BJ (cell line): ENCODE measurements around the gene PARM1. TPM values are rescaled to one million over a fixed set of nuclear protein-coding genes. Genes with fewer than 3 reads are reported as not detected.

ENCODE experiments used
- CTCF ChIA-PET: fragments of 350-600 bp; formaldehyde crosslinking; extraction: SDS; loops from one replicate; lab custom pipeline; 2021; ENCODE audit warnings: antibody characterized with exemption, inconsistent platforms; lab: Yijun Ruan, JAX
- POLR2A ChIA-PET: fragments of 300-600 bp; sonication (Branson Sonifier 250); formaldehyde crosslinking; extraction: SDS; loops from one replicate; lab custom pipeline; 2021; ENCODE audit warnings: antibody characterized with exemption; lab: Charles Lee
- DNase-seq: peaks from one replicate; pipeline ENCODE4 v3.0.0-alpha.2; 2011; ENCODE audit warnings: low read depth
- H3K27me3 ChIP-seq: 2 replicates; pipeline ENCODE4 v1.6.0; 2011; ENCODE audit warnings: low read length; ENCODE audit not compliant: control insufficient read depth, insufficient read depth
- H3K36me3 ChIP-seq: 2 replicates; pipeline ENCODE4 v1.5.1; 2011; ENCODE audit warnings: low read length; ENCODE audit not compliant: control insufficient read depth, insufficient read depth
- H3K4me3 ChIP-seq: 2 replicates; pipeline ENCODE4 v1.5.1; 2011; ENCODE audit warnings: low read depth, mild to moderate bottlenecking, control low read depth, low read length
- polyA plus RNA-seq: library from polyadenylated mRNA; depleted of rRNA; stranded (reverse); fragments of >200 nt; gene quantifications from 2 replicates; pipeline ENCODE4 v1.2.3, GENCODE V29; 2011
- TF ChIP-seq, protein P1 (sequence below): IDR thresholded peaks from 2 replicates; pipeline ENCODE4 v1.5.1; 2011; ENCODE audit warnings: low read depth, mild to moderate bottlenecking, control low read depth, inconsistent platforms, low read length, moderate library complexity; ENCODE audit not compliant: insufficient read depth

Gene PARM1
- polyA plus RNA-seq, 1 experiment = 0.01 TPM

DNA sequence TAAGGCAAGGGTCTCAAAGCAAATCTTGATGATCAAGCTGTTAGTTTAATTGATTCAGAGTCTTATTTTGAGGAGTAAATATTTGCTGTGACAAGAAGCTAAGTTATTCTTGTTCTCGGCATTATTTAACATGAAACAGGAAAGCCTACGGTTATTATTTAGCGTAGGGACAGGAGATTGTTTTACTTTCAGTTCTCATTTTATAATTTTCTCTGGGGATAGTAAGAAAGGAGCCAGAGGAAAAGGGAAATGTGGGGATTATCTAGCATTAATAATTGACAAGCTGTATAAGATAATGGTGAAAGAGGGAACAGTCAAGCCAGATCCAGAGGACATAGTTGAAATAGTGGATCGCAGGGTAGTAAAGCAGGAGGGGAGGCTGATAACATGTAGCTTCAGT lies 39.7 kb upstream of the PARM1 start:
- TF ChIP-seq, protein P1, sequence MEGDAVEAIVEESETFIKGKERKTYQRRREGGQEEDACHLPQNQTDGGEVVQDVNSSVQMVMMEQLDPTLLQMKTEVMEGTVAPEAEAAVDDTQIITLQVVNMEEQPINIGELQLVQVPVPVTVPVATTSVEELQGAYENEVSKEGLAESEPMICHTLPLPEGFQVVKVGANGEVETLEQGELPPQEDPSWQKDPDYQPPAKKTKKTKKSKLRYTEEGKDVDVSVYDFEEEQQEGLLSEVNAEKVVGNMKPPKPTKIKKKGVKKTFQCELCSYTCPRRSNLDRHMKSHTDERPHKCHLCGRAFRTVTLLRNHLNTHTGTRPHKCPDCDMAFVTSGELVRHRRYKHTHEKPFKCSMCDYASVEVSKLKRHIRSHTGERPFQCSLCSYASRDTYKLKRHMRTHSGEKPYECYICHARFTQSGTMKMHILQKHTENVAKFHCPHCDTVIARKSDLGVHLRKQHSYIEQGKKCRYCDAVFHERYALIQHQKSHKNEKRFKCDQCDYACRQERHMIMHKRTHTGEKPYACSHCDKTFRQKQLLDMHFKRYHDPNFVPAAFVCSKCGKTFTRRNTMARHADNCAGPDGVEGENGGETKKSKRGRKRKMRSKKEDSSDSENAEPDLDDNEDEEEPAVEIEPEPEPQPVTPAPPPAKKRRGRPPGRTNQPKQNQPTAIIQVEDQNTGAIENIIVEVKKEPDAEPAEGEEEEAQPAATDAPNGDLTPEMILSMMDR = no peak
- no peak for DNase-seq
- Histone ChIP-seq H3K27me3 (no peaks in the 10 kb centered on the region), H3K36me3 (no peaks in the 10 kb centered on the region), H3K4me3 (no peak overlapping the region)
- POLR2A ChIA-PET = no interaction called here
- CTCF ChIA-PET = interaction anchor here (0.6 to 1.4 kb wide), 2 partner anchors 17 to 20 kb away, joined by 3 to 5 read pairs; no protein-coding TSS in a partner anchor

DNA sequence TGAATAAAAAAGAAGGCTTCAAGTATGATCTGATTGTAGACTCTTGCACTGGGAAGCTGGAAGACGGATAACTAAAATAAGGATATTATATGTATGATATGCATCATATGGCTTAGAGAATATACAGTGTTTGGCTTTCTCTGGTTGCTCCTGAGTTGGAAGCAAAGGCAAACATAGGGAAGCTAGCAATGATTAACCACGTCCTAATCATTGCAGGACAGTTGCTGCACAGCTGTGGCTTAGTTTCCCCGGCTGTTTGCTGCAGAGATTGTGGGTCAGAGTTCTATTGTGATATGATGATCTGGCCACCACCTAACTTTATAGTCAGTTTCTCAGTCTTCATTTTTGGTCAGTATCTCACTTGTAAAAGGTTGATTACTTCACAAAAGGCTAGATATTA lies 36.3 kb upstream of the PARM1 start:
- CTCF ChIA-PET = no interaction called here

DNA sequence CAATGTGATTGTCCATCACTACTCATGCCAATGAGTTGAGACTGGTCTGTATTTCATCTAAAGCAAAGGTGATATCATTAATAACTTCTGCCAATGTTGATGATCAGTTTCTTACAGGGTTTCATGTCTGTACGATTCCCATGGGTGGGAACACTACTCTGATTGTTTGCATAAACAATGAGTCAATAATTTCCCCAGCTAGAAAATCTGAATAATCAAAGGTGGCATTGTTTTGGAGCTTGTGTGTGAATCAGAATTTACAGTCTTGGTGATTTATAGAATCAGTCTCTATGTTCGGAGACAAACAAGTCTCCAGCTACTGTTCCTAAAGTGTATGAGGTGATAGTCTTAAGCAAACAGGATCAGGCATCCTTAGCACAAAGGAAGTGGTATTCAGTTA lies 35.5 kb upstream of the PARM1 start:
- H3K27me3 ChIP-seq = no peaks in the 10 kb centered on the region
- POLR2A ChIA-PET = no interaction called here
- CTCF ChIA-PET = no interaction called here
- H3K36me3 ChIP-seq = no peaks in the 10 kb centered on the region
- TF ChIP-seq, protein P1 = no peak
- no peak overlapping the region for H3K4me3 ChIP-seq
- DNase-seq = no peak

More for the DNA sequence above, 36.3 kb upstream of the PARM1 start:
- no peak overlapping the region for H3K4me3 ChIP-seq
- DNase-seq = no peak
- H3K27me3 ChIP-seq = no peaks in the 10 kb centered on the region
- POLR2A ChIA-PET = no interaction called here
- TF ChIP-seq, protein P1 = no peak
- no peaks in the 10 kb centered on the region for H3K36me3 ChIP-seq

DNA sequence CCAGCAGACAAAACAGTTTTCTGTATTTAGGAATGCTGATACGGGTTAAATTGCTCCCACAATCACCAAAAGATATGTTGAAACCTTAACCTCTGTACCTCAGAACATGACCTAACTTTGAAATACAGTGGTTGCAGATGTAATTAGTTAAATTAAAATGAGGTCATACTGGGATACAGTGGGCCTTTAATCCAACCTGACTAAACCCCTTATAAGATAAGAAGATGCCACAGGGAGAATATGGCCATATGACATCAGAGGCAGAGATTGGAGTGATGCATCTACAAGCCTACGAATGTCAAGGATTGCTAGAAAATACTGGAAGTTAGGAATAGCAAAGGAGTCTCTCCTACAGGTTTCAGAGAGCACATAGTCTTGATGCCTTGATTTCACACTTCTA lies 32.1 kb upstream of the PARM1 start:
- ChIA-PET CTCF (no interaction called here), POLR2A (no interaction called here)
- Histone ChIP-seq H3K4me3 (no peak overlapping the region), H3K36me3 (no peaks in the 10 kb centered on the region), H3K27me3 (no peaks in the 10 kb centered on the region)
- TF ChIP-seq, protein P1 = no peak
- no peak for DNase-seq

DNA sequence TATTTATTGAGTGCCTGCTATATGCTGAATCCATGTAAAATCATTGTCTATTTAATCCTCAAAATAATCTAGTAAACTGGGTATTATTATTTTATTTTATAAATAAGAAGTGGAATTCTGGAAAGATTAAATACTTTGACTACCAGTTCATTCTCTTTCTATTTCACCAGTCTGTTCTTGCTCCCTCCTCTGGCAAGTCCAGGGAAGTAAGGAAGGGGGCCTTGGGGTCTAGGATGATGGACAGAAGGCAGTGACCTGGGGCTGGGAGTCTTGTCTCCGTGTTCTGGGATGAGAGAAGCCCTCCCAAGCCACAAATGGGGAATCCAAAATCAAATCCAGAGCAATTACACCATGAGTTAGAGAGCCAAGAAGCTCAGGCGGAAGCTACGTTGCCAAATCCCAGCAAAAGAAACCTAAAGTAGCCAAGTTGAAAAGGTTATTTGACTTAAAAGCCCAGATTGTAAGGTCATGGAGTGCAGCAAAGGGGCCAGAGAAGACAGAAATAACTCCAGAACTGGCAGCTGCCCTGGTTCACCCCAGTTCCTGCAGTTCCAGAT lies 28.3 kb upstream of the PARM1 start:
- DNase-seq = no peak

More for the DNA sequence above, 28.3 kb upstream of the PARM1 start:
- POLR2A ChIA-PET = no interaction called here
- Histone ChIP-seq H3K36me3 (no peaks in the 10 kb centered on the region), H3K4me3 (no peak overlapping the region), H3K27me3 (no peaks in the 10 kb centered on the region)
- CTCF ChIA-PET = interaction anchor here (1.2 kb wide), 1 partner anchor 16 kb away, joined by 3 read pairs; no protein-coding TSS in a partner anchor
- TF ChIP-seq, protein P1 = no peak
